GM12878 (cell line): ENCODE results near the gene JMJD6. TPM values are rescaled to one million over a fixed set of nuclear protein-coding genes. Genes with fewer than 3 reads are reported as not detected.

Source experiments
- CBX3 ChIP-seq: fragments of 200-600 bp; sonication (generic); IDR thresholded peaks from 2 replicates; pipeline ENCODE4 v1.6.1; 2016; ENCODE audit warnings: low read depth, borderline replicate concordance
- CUX1 ChIP-seq: IDR thresholded peaks from 2 replicates; pipeline ENCODE4 v1.6.1; 2012; ENCODE audit warnings: improper control_type of control experiment, low read depth, low read length; ENCODE audit not compliant: insufficient replicate concordance
- ETV6 ChIP-seq, 2 experiments: fragments of 450-650 bp in 1 of 2; IDR thresholded peaks in 1 of 2; conservative IDR thresholded peaks in 1 of 2; 2 replicates each; pipeline ENCODE4 v1.6.1; 2014; ENCODE audit warnings: antibody characterized with exemption in 1 of 2, borderline replicate concordance in 1 of 2, low read depth in 1 of 2, mild to moderate bottlenecking in 1 of 2, moderate library complexity in 1 of 2
- HDAC2 ChIP-seq: fragments of 200-600 bp; sonication (generic); IDR thresholded peaks from 2 replicates; pipeline ENCODE4 v1.6.1; 2017
- IRF3 ChIP-seq: fragments of 450-650 bp; IDR thresholded peaks from 2 replicates; pipeline ENCODE4 v1.6.1; 2014; ENCODE audit warnings: mild to moderate bottlenecking
- LARP7 ChIP-seq: fragments of 450-650 bp; IDR thresholded peaks from 2 replicates; pipeline ENCODE4 v1.6.1; 2017; ENCODE audit warnings: mild to moderate bottlenecking
- NRF1 ChIP-seq: conservative IDR thresholded peaks from 2 replicates; pipeline ENCODE4 v1.6.1; 2011; ENCODE audit warnings: mild to moderate bottlenecking, low read depth, low read length, improper control_type of control experiment
- POU2F2 ChIP-seq: IDR thresholded peaks from 3 replicates; pipeline ENCODE4 v1.6.1; 2011; ENCODE audit warnings: low read depth, mild to moderate bottlenecking, low read length, borderline replicate concordance
- RAD51 ChIP-seq: fragments of 450-650 bp; IDR thresholded peaks from 2 replicates; pipeline ENCODE4 v1.6.1; 2016; ENCODE audit warnings: moderate library complexity, mild to moderate bottlenecking, inconsistent platforms
- RELB ChIP-seq: fragments of 450-650 bp; IDR thresholded peaks from 2 replicates; pipeline ENCODE4 v1.6.1; 2017; ENCODE audit warnings: low read depth, mild to moderate bottlenecking, moderate library complexity
- SMC3 ChIP-seq: IDR thresholded peaks from 2 replicates; pipeline ENCODE4 v1.6.1; 2011; ENCODE audit warnings: low read length, improper control_type of control experiment, borderline replicate concordance
- SREBF1 ChIP-seq: IDR thresholded peaks from 2 replicates; pipeline ENCODE4 v1.6.1; 2012; ENCODE audit warnings: mild to moderate bottlenecking, low read length
- STAT1 ChIP-seq: fragments of 450-650 bp; conservative IDR thresholded peaks from 2 replicates; pipeline ENCODE4 v1.6.1; 2014; ENCODE audit warnings: antibody characterized with exemption, mild to moderate bottlenecking
- TCF3 ChIP-seq: IDR thresholded peaks from 2 replicates; pipeline ENCODE4 v1.6.1; 2012; ENCODE audit warnings: low read depth, mild to moderate bottlenecking, low read length, borderline replicate concordance; ENCODE audit not compliant: insufficient read depth
- YBX1 ChIP-seq: fragments of 450-650 bp; IDR thresholded peaks from 2 replicates; pipeline ENCODE4 v1.6.1; 2016; ENCODE audit warnings: antibody characterized with exemption
- ZBTB11 ChIP-seq: fragments of 450-650 bp; formaldehyde crosslinking; IDR thresholded peaks from 2 replicates; pipeline ENCODE4 v1.5.0; 2022; ENCODE audit warnings: mild to moderate bottlenecking, missing genetic modification characterization
- ZNF217 ChIP-seq: fragments of 450-650 bp; IDR thresholded peaks from 2 replicates; pipeline ENCODE4 v1.6.1; 2017; ENCODE audit warnings: antibody characterized with exemption, mild to moderate bottlenecking
- polyA plus RNA-seq, 11 experiments: library from polyadenylated mRNA; depleted of rRNA in 4 of 11; unstranded in 6 of 11; stranded (reverse) in 5 of 11; fragments of >200 nt; fragmentation: Nextera tagmentation in 4 of 11; fragmentation: Illumina TruSeq in 1 of 11; extraction: Ambion mirVana in 4 of 11; extraction: Trizol in 1 of 11; gene quantifications; 1 replicate in 1 of 11; 2 replicates in 10 of 11; pipeline versions ENCODE4 v1.2.1 to v1.2.3, GENCODE V29; 2011 to 2016; ENCODE audit warnings: inconsistent platforms in 2 of 11, missing spikeins in 2 of 11, low read depth in 1 of 11
- total RNA-seq, 4 experiments: library from RNA; depleted of rRNA in 3 of 4; stranded (reverse); fragments of >200 nt in 3 of 4; fragmentation: Illumina TruSeq in 1 of 4; extraction: Trizol in 1 of 4; gene quantifications; 2 replicates each; pipeline versions ENCODE4 v1.2.1 to v1.2.3, GENCODE V29; 2013 to 2021

JMJD6 gene
- total and polyA plus RNA-seq, 10 of the 15 experiments (the other 5 are each of a cell fraction or from before 2014, with no cell fraction given), result 1.2 to 36.0 (median 22.2) TPM

- TF ChIP-seq RELB (peak; percentile 61), ZNF217 (no peak), HDAC2 (no peak), CUX1 (no peak), SMC3 (peak; percentile 37; the same call in 1 of the 2 replicates), IRF3 (no peak), POU2F2 (no peak), YBX1 (no peak), SREBF1 (no peak), NRF1 (peak; percentile 24; the same call in 1 of the 2 replicates), ETV6 (conservative IDR thresholded peaks at IDR 0.05 in 1 of 2, IDR thresholded peaks at IDR 0.05 in 1 of 2; ENCODE audit: borderline replicate concordance in 1 of 2, low read depth in 1 of 2) (no peak), STAT1 (0 out of 2 replicates have a peak, but pooled peaks have one; percentile 46), TCF3 (peak; percentile 84), CBX3 (no peak), LARP7 (peak; percentile 90), ZBTB11 (CRISPR knock-in tag) (no peak; the same call in 1 of the 2 replicates), RAD51 (peak; percentile 91)
Measured at GRCh38 chr17:76726776-76727718, 641 bp upstream of the JMJD6 start, which contains the start of gene METTL23 (continued).
